ENCODE data around the gene MYH9.
A peak's percentile ranks its signal among the peaks of the same experiment; 100 is the strongest.

Gene MYH9

DNA sequence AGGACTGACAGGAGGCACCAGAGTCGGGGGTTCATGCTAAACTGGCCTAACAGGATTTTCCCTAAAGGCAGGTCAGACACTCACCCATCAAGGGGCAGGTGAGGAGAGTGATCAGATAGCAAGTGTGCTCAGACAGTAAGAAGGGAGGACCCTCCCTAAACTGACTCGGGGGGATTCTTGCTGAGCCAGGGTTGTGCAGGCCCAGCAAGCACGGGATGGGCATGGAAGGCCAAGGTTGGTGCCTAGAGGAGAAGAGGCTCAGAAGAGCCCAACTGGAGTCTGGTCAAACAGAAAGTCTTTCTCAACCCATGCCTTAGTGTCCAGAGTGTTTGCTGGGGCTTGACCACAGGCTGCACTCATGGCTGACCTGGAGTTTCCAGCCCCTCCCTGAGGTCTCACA, 141.0 kb downstream of the MYH9 start:
- DNase-seq (ENCODE audit: low spot score) = no peak

- DNase-seq (ENCODE audit: low spot score) = no peak
Measured at GRCh38 chr22:36245805-36246356, 141.9 kb downstream of the MYH9 start.

DNA sequence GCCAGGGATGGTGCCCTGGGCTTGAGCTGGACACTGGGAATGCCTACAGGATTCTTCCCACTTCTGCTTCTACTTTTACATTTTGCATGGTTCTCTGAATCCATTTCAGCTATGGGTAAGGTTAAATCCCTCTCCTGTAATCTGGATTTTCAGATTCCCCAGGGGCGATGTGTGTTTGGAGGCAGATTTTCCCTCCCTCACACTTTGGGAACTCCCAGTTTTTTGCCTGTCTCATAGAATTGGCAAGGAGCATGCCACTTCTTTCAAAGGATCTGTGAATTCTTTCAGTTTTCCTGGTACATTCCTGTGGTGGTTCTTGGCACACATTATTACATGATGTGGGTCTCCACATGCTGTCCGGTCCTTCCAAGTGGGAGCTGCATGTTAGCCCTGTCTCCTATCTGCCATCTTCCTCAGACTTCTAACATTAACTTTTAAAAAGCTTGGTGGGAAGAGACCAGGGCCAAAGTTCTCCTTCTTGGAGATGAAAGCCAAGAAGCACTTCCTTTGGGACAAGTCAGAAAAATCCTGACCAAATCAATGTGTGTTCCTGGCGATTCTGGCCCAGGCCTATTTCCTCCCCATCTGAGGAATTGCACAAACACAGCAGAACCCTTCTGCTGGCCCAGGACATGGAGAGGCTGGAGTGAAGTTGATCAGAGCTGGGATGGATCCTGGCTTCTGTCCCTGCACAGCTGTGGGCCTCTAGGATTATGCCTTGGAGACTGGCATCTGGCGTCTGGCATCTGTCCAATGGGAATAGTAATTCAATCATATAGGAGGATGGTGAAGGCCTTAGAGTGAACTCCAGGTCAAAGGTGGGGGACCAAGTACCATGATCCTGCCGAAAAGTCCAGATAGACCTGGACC, 143.0 kb downstream of the MYH9 start:
- DNase-seq (ENCODE audit: low spot score) = no peak

DNA sequence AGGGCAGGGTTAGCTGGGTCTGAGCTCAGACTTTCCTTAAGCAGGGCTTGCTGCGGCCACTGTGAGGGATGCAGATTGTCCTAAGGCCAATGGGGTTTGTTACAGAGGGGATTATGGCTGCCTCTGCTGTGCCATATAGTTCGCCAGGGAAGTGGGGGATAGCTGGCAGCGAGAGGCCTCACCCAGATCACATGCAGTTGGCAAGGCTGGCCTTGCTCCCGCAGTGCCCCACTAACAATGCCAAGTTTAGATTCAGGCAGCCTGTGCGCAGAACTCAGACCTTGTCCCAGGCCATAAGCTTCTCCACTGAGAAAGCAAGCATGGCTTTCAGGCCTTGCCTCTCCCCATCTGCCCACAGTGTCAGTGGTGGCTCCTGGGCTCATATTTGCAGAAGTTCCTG, 143.8 kb downstream of the MYH9 start:
- DNase-seq (ENCODE audit: low spot score) = no peak

DNA sequence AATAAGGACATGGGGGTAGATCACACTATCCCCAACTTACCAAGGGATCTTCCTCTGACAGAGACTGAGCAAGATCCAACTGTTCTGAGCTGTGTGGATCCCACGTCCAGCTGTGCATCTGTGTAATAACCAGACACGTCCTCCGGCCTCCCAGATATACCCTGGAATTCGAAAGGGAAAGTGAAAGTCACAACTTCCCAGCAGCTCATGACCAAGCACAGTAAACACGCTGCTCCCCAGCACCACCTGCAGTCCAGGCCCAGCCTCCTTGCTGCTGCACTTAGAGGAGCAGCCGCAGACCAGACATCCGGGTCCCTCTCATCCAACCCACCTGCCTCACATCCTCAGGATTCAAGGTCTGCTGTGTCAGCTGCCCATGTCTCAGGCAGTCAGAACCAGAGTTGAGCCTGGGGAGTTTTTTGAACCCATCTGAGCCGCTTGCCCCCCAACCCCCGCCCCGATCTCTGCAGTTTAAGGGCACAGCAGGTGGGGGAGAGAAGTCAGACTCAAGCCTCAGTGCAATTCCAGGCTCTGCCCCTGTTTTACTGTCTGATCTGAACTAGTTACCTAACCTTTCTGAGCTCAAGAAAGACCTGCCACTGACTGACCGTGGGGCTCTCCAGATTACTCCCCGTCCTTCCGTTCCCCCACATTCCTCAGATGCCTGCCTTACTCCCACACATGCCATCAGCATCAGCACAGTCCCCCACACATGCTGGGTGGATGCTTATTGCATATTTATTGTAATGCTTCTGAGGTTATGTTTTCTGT, 148.2 kb downstream of the MYH9 start, which contains the start of gene APOL2:
Gene APOL2 (minus strand): TSS at position 127 of the 771 bp plus-strand sequence. CDS start 6,365 bp downstream, outside the sequence.
- peak; percentile 97 for DNase-seq (ENCODE audit: low spot score)

GRCh38 chr22:36239150-36239400, 148.7 kb downstream of the MYH9 start:
- no peak for DNase-seq (ENCODE audit: low spot score)

- DNase-seq (ENCODE audit: low spot score) = no peak
Measured at GRCh38 chr22:36238373-36239149, 149.2 kb downstream of the MYH9 start.

GRCh38 chr22:36237462-36238372, 150.1 kb downstream of the MYH9 start:
- DNase-seq (ENCODE audit: low spot score) = no peak

DNA sequence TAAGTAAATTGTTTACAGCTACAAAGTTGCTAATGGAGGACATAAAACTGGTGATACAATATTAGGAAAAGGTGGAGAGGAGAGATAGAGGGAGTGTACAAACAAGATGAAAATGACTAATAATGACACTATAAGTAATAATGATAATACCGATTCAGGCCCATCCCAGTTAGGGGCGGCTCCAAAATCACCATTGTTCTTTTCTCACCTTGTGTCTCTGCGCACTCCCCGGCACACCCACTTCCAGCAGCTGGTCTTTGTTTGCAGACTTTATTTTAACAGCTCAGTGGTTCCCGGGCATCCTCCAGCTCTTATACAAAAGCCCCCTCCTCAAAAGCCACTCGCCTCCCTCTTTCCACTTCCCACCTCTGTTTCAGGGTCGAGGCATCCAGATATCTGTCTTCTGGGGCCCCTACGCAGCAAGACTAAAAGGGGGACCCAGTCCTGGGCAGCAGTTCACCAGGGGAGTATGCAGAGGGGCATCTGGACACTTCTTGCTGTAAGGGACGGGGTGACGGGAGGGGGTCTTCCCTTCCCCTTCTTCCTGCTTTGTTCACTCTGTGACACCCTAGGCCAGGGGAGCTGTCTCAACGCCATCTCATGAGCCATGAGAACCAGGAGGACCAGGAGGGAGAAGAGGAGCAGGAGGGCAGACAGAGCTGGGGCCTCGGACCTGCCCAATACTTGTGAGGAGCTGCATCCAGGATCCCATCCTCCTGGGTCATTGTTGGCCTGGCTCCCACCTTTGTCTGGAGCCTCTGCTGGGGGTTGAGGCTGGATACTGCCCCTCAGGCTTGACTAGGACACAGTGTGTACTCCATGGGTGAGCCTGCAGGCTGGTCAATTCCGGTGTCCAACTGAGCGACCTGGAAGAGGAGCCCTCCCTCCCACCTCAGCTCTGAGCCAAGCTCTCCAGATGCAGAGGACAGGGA, 151.1 kb downstream of the MYH9 start:
- no peak for DNase-seq (ENCODE audit: low spot score)

GRCh38 chr22:36235585-36235984, 152.2 kb downstream of the MYH9 start:
- no peak for DNase-seq (ENCODE audit: low spot score)

GRCh38 chr22:36234919-36235318, 152.8 kb downstream of the MYH9 start:
- DNase-seq (ENCODE audit: low spot score) = no peak

GRCh38 chr22:36234213-36234612, 153.6 kb downstream of the MYH9 start:
- DNase-seq (ENCODE audit: low spot score) = no peak

DNA sequence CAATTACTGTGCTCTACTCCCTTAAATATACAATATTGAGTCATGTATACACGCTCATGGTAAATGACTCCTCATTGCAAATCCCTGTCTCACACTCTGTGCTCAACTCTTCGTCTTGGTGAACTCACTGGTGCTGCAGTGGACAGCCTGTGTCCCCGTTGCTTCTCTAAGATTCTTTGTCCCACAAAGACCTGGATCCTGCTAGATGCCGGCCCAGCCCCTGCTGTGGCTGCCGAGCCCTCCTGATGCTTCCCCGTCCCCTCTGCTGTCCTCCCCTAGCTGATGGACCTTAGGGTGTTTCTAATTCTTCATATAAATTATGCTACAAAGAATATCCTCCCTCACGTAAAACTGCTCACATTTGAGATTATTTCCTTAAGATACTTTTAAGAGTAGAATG, 154.0 kb downstream of the MYH9 start:
- DNase-seq (ENCODE audit: low spot score) = peak; percentile 20

DNA sequence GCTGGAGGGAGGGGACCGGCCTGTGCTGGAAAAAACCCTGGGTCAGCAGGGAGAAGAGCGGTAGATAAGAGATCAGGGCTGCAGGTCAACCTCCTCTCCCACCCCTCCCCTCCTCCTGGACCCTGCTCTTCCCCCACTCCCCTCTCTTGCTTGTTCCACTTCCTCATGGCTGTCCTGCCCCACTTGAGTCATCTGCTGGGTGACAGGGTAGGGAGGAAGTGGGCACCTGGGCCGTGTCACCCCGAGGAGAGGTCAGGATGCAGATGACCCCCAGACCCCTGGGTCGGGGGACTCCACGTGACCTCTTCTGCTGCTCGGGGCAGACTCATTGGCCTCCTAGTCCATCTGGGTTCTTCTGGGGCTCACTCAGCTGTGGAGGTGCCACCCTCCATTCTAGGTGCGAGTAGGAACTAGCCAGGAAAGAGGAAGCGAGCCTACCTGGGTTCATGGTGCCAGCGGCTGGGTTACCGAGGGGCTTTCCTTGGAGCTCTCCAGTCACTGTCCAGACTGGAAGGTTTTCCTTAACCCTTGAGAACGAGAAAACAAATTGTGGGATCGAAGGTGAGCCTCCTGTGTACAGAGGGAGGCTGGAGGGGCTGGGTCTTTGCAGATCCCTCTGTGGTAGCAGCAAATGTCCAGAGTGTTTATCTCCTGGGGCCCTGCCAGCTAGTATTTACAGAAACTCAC, 154.9 kb downstream of the MYH9 start:
- DNase-seq (ENCODE audit: low spot score) = no peak
